Lower leg skin (tissue), 3 donors: ENCODE results near the gene SPIN3.

Experiments
- POLR2A ChIP-seq, 2 donors: fragments of 450-650 bp; IDR thresholded peaks; one replicate each; pipeline ENCODE4 v1.6.1; 2016 to 2017; ENCODE audit warnings: antibody characterized with exemption in 2 of 2, mild to moderate bottlenecking in 1 of 2, moderate library complexity in 1 of 2
- TF ChIP-seq, protein P1 (sequence below), 3 donors: fragments of 450-650 bp; IDR thresholded peaks; one replicate each; pipeline ENCODE4 v1.5.1; 2016; ENCODE audit warnings: antibody characterized with exemption in 3 of 3, mild to moderate bottlenecking in 3 of 3, moderate library complexity in 2 of 3

- TF ChIP-seq, protein P1, sequence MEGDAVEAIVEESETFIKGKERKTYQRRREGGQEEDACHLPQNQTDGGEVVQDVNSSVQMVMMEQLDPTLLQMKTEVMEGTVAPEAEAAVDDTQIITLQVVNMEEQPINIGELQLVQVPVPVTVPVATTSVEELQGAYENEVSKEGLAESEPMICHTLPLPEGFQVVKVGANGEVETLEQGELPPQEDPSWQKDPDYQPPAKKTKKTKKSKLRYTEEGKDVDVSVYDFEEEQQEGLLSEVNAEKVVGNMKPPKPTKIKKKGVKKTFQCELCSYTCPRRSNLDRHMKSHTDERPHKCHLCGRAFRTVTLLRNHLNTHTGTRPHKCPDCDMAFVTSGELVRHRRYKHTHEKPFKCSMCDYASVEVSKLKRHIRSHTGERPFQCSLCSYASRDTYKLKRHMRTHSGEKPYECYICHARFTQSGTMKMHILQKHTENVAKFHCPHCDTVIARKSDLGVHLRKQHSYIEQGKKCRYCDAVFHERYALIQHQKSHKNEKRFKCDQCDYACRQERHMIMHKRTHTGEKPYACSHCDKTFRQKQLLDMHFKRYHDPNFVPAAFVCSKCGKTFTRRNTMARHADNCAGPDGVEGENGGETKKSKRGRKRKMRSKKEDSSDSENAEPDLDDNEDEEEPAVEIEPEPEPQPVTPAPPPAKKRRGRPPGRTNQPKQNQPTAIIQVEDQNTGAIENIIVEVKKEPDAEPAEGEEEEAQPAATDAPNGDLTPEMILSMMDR (IDR thresholded peaks at IDR 0.05): no peak
- no peak for TF ChIP-seq POLR2A (IDR thresholded peaks at IDR 0.05)
Observed at GRCh38 chrX:56975611-56976010, 19.7 kb downstream of the SPIN3 start.
